Measurements from ENCODE around the gene HSD3B7.
"Not testable (repeated sequence)": the region's sequence is repeated elsewhere in the genome, so short reads cannot be mapped to it uniquely, and the experiment has no call there.

The HSD3B7 gene

GRCh38 chr16:31008551-31008950 lies 23.5 kb downstream of the HSD3B7 start:
- no peak for DNase-seq (ENCODE audit: low read depth)
- no peak overlapping the region for H3K4me3 ChIP-seq (ENCODE audit: low read length)
- no peak for TF ChIP-seq CTCF (conservative IDR thresholded peaks at IDR 0.05; ENCODE audit: low read depth, low read length)

GRCh38 chr16:31009120-31009519 lies 24.1 kb downstream of the HSD3B7 start:
- DNase-seq (ENCODE audit: low read depth), result no peak
- no peak overlapping the region for H3K4me3 ChIP-seq (ENCODE audit: low read length)
- TF ChIP-seq CTCF (conservative IDR thresholded peaks at IDR 0.05; ENCODE audit: low read depth, low read length), result no peak

- H3K4me3 ChIP-seq (ENCODE audit: low read length), result peak overlapping the region; percentile 35
- DNase-seq (ENCODE audit: low read depth), result no peak
These were observed 25.0 kb downstream of the HSD3B7 start for GRCh38 chr16:31009894-31010584.

GRCh38 chr16:31010585-31011325 lies 25.7 kb downstream of the HSD3B7 start, which contains the start of gene STX1B:
TSS of gene STX1B (minus strand) at chr16:31010638. CDS start at chr16:31010396, 242 bp downstream.
- H3K4me3 ChIP-seq (ENCODE audit: low read length), result peak within 1 kb of the TSS; percentile 45
- no peak for DNase-seq (ENCODE audit: low read depth)
- TF ChIP-seq CTCF (conservative IDR thresholded peaks at IDR 0.05; ENCODE audit: low read depth, low read length), result no peak

More at GRCh38 chr16:31009894-31010584, 25.0 kb downstream of the HSD3B7 start:
- peak; percentile 8 for TF ChIP-seq CTCF (conservative IDR thresholded peaks at IDR 0.05; ENCODE audit: low read depth, low read length)

GRCh38 chr16:31011815-31012214 lies 26.8 kb downstream of the HSD3B7 start:
- not testable (repeated sequence) for DNase-seq (ENCODE audit: low read depth)

GRCh38 chr16:31013292-31013691 lies 28.3 kb downstream of the HSD3B7 start:
- not testable (repeated sequence) for DNase-seq (ENCODE audit: low read depth); H3K4me3 ChIP-seq (ENCODE audit: low read length)

More at GRCh38 chr16:31011815-31012214, 26.8 kb downstream of the HSD3B7 start:
- not testable (repeated sequence) for H3K4me3 ChIP-seq (ENCODE audit: low read length)

- H3K4me3 ChIP-seq (ENCODE audit: low read length), result no peak overlapping the region
- DNase-seq (ENCODE audit: low read depth), result no peak
- TF ChIP-seq CTCF (conservative IDR thresholded peaks at IDR 0.05; ENCODE audit: low read depth, low read length), result no peak
These were observed 31.0 kb downstream of the HSD3B7 start for GRCh38 chr16:31016018-31016417.

- not testable (repeated sequence) for H3K4me3 ChIP-seq (ENCODE audit: low read length); DNase-seq (ENCODE audit: low read depth)
These were observed 32.7 kb downstream of the HSD3B7 start for GRCh38 chr16:31017756-31018155.
